Keratinocyte (primary cell): ENCODE data around the gene FOXP3. TPM values are rescaled to one million over a fixed set of nuclear protein-coding genes. Genes with fewer than 3 reads are reported as not detected.

ENCODE experiments used
- DNase-seq: peaks from one replicate; pipeline ENCODE4 v3.0.0-alpha.2; 2011; ENCODE audit warnings: low read depth, missing footprints, low spot score
- FAIRE-seq: peaks from 2 replicates; lab custom pipeline; 2011; peaks lifted over from hg19 to GRCh38; lab: Jason Lieb, UNC
- H2AFZ ChIP-seq: 2 replicates; pipeline ENCODE4 v1.6.0; 2012; ENCODE audit warnings: low read length, control low read depth, inconsistent platforms; ENCODE audit not compliant: control insufficient read depth
- H3K27ac ChIP-seq: 2 replicates; pipeline ENCODE4 v1.5.1; 2011; ENCODE audit warnings: low read length; ENCODE audit not compliant: control insufficient read depth, insufficient read depth
- H3K27me3 ChIP-seq: 3 replicates; pipeline ENCODE4 v1.6.0; 2011; ENCODE audit warnings: low read length; ENCODE audit not compliant: control insufficient read depth, insufficient read depth; ENCODE audit errors: extremely low read depth
- H3K36me3 ChIP-seq, 2 experiments: 2 replicates in 1 of 2; 3 replicates in 1 of 2; pipeline ENCODE4 v1.5.1; 2011; ENCODE audit warnings: low read length in 2 of 2, mild to moderate bottlenecking in 1 of 2; ENCODE audit not compliant: control insufficient read depth in 2 of 2, insufficient read depth in 2 of 2; ENCODE audit errors: extremely low read depth in 1 of 2
- H3K4me1 ChIP-seq: 3 replicates; pipeline ENCODE4 v1.5.1; 2011; ENCODE audit warnings: low read length; ENCODE audit not compliant: control insufficient read depth, insufficient read depth; ENCODE audit errors: extremely low read depth
- H3K4me2 ChIP-seq: 3 replicates; pipeline ENCODE4 v1.6.0; 2011; ENCODE audit warnings: low read depth, low read length; ENCODE audit not compliant: control insufficient read depth, insufficient read depth; ENCODE audit errors: extremely low read depth
- H3K4me3 ChIP-seq, 3 experiments: fragments of 200-600 bp in 1 of 3; sonication (generic) in 1 of 3; 2 replicates in 2 of 3; 3 replicates in 1 of 3; pipeline ENCODE4 v1.5.1; 2011 to 2016; ENCODE audit warnings: low read length in 3 of 3, mild to moderate bottlenecking in 3 of 3, control low read depth in 2 of 3, inconsistent platforms in 1 of 3, low read depth in 1 of 3, mixed read lengths in 1 of 3, mixed run types in 1 of 3, moderate library complexity in 1 of 3; ENCODE audit not compliant: control insufficient read depth in 2 of 3, insufficient read depth in 2 of 3; ENCODE audit errors: extremely low read depth in 1 of 3
- H3K79me2 ChIP-seq: 2 replicates; pipeline ENCODE4 v1.6.0; 2012; ENCODE audit warnings: low read length; ENCODE audit not compliant: control insufficient read depth, insufficient read depth
- H3K9ac ChIP-seq: 3 replicates; pipeline ENCODE4 v1.6.0; 2011; ENCODE audit warnings: low read length; ENCODE audit not compliant: control insufficient read depth, insufficient read depth; ENCODE audit errors: extremely low read depth
- H3K9me1 ChIP-seq: 3 replicates; pipeline ENCODE4 v1.6.0; 2011; ENCODE audit warnings: low read length; ENCODE audit not compliant: control insufficient read depth, insufficient read depth; ENCODE audit errors: extremely low read depth
- H3K9me3 ChIP-seq: 2 replicates; pipeline ENCODE4 v1.5.1; 2012; ENCODE audit warnings: low read depth, low read length; ENCODE audit not compliant: control insufficient read depth
- H4K20me1 ChIP-seq: 3 replicates; pipeline ENCODE4 v1.6.0; 2011; ENCODE audit warnings: low read length; ENCODE audit not compliant: control insufficient read depth, insufficient read depth; ENCODE audit errors: extremely low read depth
- CTCF ChIP-seq, 3 experiments: IDR thresholded peaks in 1 of 3; conservative IDR thresholded peaks in 1 of 3; optimal IDR thresholded peaks in 1 of 3; 2 replicates in 2 of 3; 3 replicates in 1 of 3; pipeline versions ENCODE3 to v1.5.1; 2011; ENCODE audit warnings: low read length in 3 of 3, mild to moderate bottlenecking in 3 of 3, moderate library complexity in 2 of 3, control low read depth in 1 of 3, inconsistent platforms in 1 of 3; ENCODE audit not compliant: insufficient read depth in 2 of 3; ENCODE audit errors: extremely low read depth in 1 of 3
- EZH2 ChIP-seq: IDR thresholded peaks from one replicate; pipeline ENCODE4 v1.6.1; 2012; ENCODE audit warnings: inconsistent platforms, mild to moderate bottlenecking, low read length, moderate library complexity
- dilution Hi-C: fragments of 300-500 bp; cut with MboI; formaldehyde crosslinking; loops from one replicate; pipeline ENCODE4 v1.7.0; 2020; ENCODE audit warnings: low sequenced_read_pairs; ENCODE audit not compliant: extremely low pct_ligation_motif_present
- polyA plus RNA-seq, 5 experiments: library from polyadenylated mRNA; depleted of rRNA in 3 of 5; stranded (reverse) in 3 of 5; stranded (forward) in 1 of 5; unstranded in 1 of 5; fragments of >200 nt; gene quantifications; 1 replicate in 1 of 5; 2 replicates in 3 of 5; 3 replicates in 1 of 5; pipeline versions ENCODE4 v1.2.1 to v1.2.3, GENCODE V29; 2011 to 2012; ENCODE audit warnings: missing spikeins in 2 of 5, low read depth in 1 of 5, low replicate concordance in 1 of 5

FOXP3 gene
- polyA plus RNA-seq, 1 donor (not counting 4 experiments of a cell fraction or from before 2014, with no cell fraction given): 0.05 TPM

- Histone ChIP-seq H3K27ac (peak overlapping the region; percentile 95), H3K9me1 (no peaks in the 10 kb centered on the region), H3K4me1 (peaks cover 14% of the 10 kb centered on the region), H3K4me3 (peak overlapping the region; percentile 49 to 80 (median 62)), H3K27me3 (no peaks in the 10 kb centered on the region), H3K79me2 (peaks cover 2% of the 10 kb centered on the region), H3K36me3 (no peaks in the 10 kb centered on the region), H3K9ac (peak overlapping the region; percentile 89), H4K20me1 (no peaks in the 10 kb centered on the region), H3K9me3 (no peaks in the 10 kb centered on the region), H3K4me2 (peak overlapping the region; percentile 88), H2AFZ (peak overlapping the region; percentile 93)
- DNase-seq (peak; percentile 86), FAIRE-seq (peak; percentile 61)
- TF ChIP-seq CTCF (optimal IDR thresholded peaks at IDR 0.05 in 1 of 3, IDR thresholded peaks at IDR 0.05 in 1 of 3, conservative IDR thresholded peaks at IDR 0.05 in 1 of 3; ENCODE audit: extremely low read depth in 1 of 3, insufficient read depth in 2 of 3, low read length in 3 of 3) (no peak), EZH2 (no peak)
- dilution Hi-C loops: no loop called here
Observed at GRCh38 chrX:49269010-49269766, 4.7 kb upstream of the FOXP3 start.

GRCh38 chrX:49268702-49269009, 4.1 kb upstream of the FOXP3 start:
- H3K27me3 ChIP-seq: no peaks in the 10 kb centered on the region
- H3K79me2 ChIP-seq: peaks cover 2% of the 10 kb centered on the region
- H3K9me3 ChIP-seq: no peaks in the 10 kb centered on the region
- H3K9ac ChIP-seq: peak overlapping the region; percentile 89
- TF ChIP-seq CTCF (optimal IDR thresholded peaks at IDR 0.05 in 1 of 3, IDR thresholded peaks at IDR 0.05 in 1 of 3, conservative IDR thresholded peaks at IDR 0.05 in 1 of 3; ENCODE audit: extremely low read depth in 1 of 3, insufficient read depth in 2 of 3, low read length in 3 of 3) (no peak), EZH2 (no peak)
- peak overlapping the region; percentile 86 for H2AFZ ChIP-seq
- H3K4me2 ChIP-seq: peak overlapping the region; percentile 88
- H3K36me3 ChIP-seq: no peaks in the 10 kb centered on the region
- H3K27ac ChIP-seq: peak overlapping the region; percentile 63
- no peak for DNase-seq
- FAIRE-seq: no peak
- dilution Hi-C loops: no loop called here
- peak overlapping the region; percentile 49 to 80 (median 62) for H3K4me3 ChIP-seq
- no peaks in the 10 kb centered on the region for H4K20me1 ChIP-seq
- peaks cover 14% of the 10 kb centered on the region for H3K4me1 ChIP-seq
- no peaks in the 10 kb centered on the region for H3K9me1 ChIP-seq
